GM12878 (cell line): ENCODE data around the gene SULF2.

Source experiments
- BCL11A ChIP-seq: IDR thresholded peaks from 2 replicates; pipeline ENCODE4 v1.6.1; 2011; ENCODE audit warnings: low read depth, low read length
- CTCF ChIP-seq, 3 experiments: IDR thresholded peaks in 2 of 3; conservative IDR thresholded peaks in 1 of 3; 2 replicates each; pipeline ENCODE4 v1.5.1; 2011; ENCODE audit warnings: low read depth in 3 of 3, low read length in 3 of 3, mild to moderate bottlenecking in 3 of 3, control low read depth in 2 of 3, moderate library complexity in 2 of 3, inconsistent platforms in 1 of 3, mixed read lengths in 1 of 3; ENCODE audit not compliant: control insufficient read depth in 2 of 3, insufficient read depth in 1 of 3; ENCODE audit errors: extremely low read depth in 1 of 3
- POLR2A ChIP-seq: IDR thresholded peaks from 2 replicates; pipeline ENCODE4 v1.6.1; 2011; ENCODE audit warnings: low read depth, mild to moderate bottlenecking, low read length
- YY1 ChIP-seq: IDR thresholded peaks from 2 replicates; pipeline ENCODE4 v1.6.1; 2011; ENCODE audit warnings: low read depth, mild to moderate bottlenecking, low read length

- TF ChIP-seq YY1 (no peak), POLR2A (no peak), CTCF (IDR thresholded peaks at IDR 0.05 in 2 of 3, conservative IDR thresholded peaks at IDR 0.05 in 1 of 3; ENCODE audit: control insufficient read depth in 2 of 3, extremely low read depth in 1 of 3, insufficient read depth in 1 of 3, low read depth in 3 of 3, low read length in 3 of 3) (no peak), BCL11A (no peak)
Observed at GRCh38 chr20:47645632-47646031, 139.6 kb downstream of the SULF2 start.
